HepG2 (cell line): ENCODE data around the gene CFHR3. TPM values are rescaled to one million over a fixed set of nuclear protein-coding genes. Genes with fewer than 3 reads are reported as not detected.

ENCODE experiments used
- ATAC-seq: fragments of 200-7000 bp; cut with Tn5 transposase; 3 replicates; pipeline ENCODE4 v1.9.1; 2020; ENCODE audit warnings: mild to moderate bottlenecking, moderate library complexity
- BruUV-seq: library from RNA; stranded (reverse); fragments of 400-500 nt; replicated peaks from 2 replicates; lab custom pipeline; 2021; lab: Mats Ljungman, UMichigan
- CTCF ChIA-PET: fragments of 300-600 bp; formaldehyde crosslinking; extraction: SDS; loops from one replicate; lab custom pipeline; 2021; ENCODE audit warnings: low total read pairs, inconsistent platforms, low intra/inter-chr PET ratio; lab: Yijun Ruan, JAX
- POLR2A ChIA-PET: fragments of 350-600 bp; sonication (Branson Sonifier 250); formaldehyde crosslinking; loops from one replicate; lab custom pipeline; 2020; ENCODE audit warnings: antibody characterized with exemption, inconsistent platforms; lab: Yijun Ruan, JAX
- DNase-seq: peaks from one replicate; pipeline ENCODE4 v3.0.0-alpha.2; 2015; ENCODE audit warnings: low spot score
- FAIRE-seq: peaks from 3 replicates; lab custom pipeline; 2011; peaks lifted over from hg19 to GRCh38; lab: Jason Lieb, UNC
- H2AFZ ChIP-seq: one replicate; pipeline ENCODE4 v1.6.1; 2011; ENCODE audit warnings: low read length, inconsistent platforms
- H3K27ac ChIP-seq: fragments of 300-600 bp; 3 replicates; pipeline ENCODE4 v1.8.0; 2011; ENCODE audit warnings: mixed run types, mild to moderate bottlenecking, mixed read lengths, low read length, inconsistent platforms; ENCODE audit not compliant: insufficient read depth; ENCODE audit errors: extremely low read length
- H3K27me3 ChIP-seq, 2 experiments: fragments of 200-600 bp in 1 of 2; 2 replicates in 1 of 2; 3 replicates in 1 of 2; pipeline versions ENCODE4 v1.6.0 to v1.8.0; 2011; ENCODE audit warnings: low read length in 2 of 2, mild to moderate bottlenecking in 2 of 2, moderate library complexity in 2 of 2, inconsistent platforms in 1 of 2; ENCODE audit not compliant: insufficient read depth in 2 of 2, control insufficient read depth in 1 of 2
- H3K36me3 ChIP-seq, 2 experiments: fragments of 200-600 bp in 1 of 2; replicated peaks in 1 of 2; 2 replicates in 1 of 2; 3 replicates in 1 of 2; pipeline versions ENCODE4 v1.5.1 to v1.8.0; 2011; ENCODE audit warnings: low read length in 2 of 2, inconsistent platforms in 1 of 2; ENCODE audit not compliant: insufficient read depth in 2 of 2, control insufficient read depth in 1 of 2
- H3K4me1 ChIP-seq: 2 replicates; pipeline ENCODE4 v1.5.1; 2012; ENCODE audit warnings: low read length, inconsistent platforms; ENCODE audit not compliant: insufficient read depth
- H3K4me2 ChIP-seq: 2 replicates; pipeline ENCODE4 v1.6.0; 2011; ENCODE audit warnings: low read depth, low read length, inconsistent platforms
- H3K4me3 ChIP-seq, 3 experiments: fragments of 200-600 bp in 1 of 3; sonication (generic), shearing (Covaris generic) in 1 of 3; replicated peaks in 1 of 3; 2 replicates each; pipeline ENCODE4 v1.5.1; 2011 to 2016; ENCODE audit warnings: low read length in 3 of 3, inconsistent platforms in 2 of 3, low read depth in 2 of 3, mild to moderate bottlenecking in 2 of 3, control low read depth in 1 of 3, mixed read lengths in 1 of 3; ENCODE audit not compliant: insufficient read depth in 1 of 3
- H3K79me2 ChIP-seq: one replicate; pipeline ENCODE4 v1.6.1; 2011; ENCODE audit warnings: low read length, inconsistent platforms; ENCODE audit not compliant: insufficient read depth
- H3K9ac ChIP-seq: 2 replicates; pipeline ENCODE4 v1.6.0; 2011; ENCODE audit warnings: mild to moderate bottlenecking, low read depth, low read length, inconsistent platforms; ENCODE audit not compliant: insufficient read depth
- H3K9me3 ChIP-seq: 2 replicates; pipeline ENCODE4 v1.5.1; 2012; ENCODE audit warnings: mild to moderate bottlenecking, low read length
- H4K20me1 ChIP-seq: 2 replicates; pipeline ENCODE4 v1.6.0; 2011; ENCODE audit warnings: inconsistent platforms, mild to moderate bottlenecking, low read length, moderate library complexity; ENCODE audit not compliant: insufficient read depth
- AGO2 ChIP-seq: fragments of 200-400 bp; formaldehyde crosslinking; optimal IDR thresholded peaks from 2 replicates; pipeline ENCODE3; 2017; ENCODE audit warnings: mild to moderate bottlenecking, low read depth, low read length, moderate library complexity
- CBX5 ChIP-seq: sonication (generic); formaldehyde crosslinking; IDR thresholded peaks from 2 replicates; pipeline ENCODE4 v1.4.0; 2020; ENCODE audit warnings: missing genetic modification reagents, borderline replicate concordance
- NCOA2 ChIP-seq: sonication (generic); formaldehyde crosslinking; IDR thresholded peaks from 2 replicates; pipeline ENCODE4 v1.8.0; 2022; ENCODE audit warnings: inconsistent platforms
- SATB2 ChIP-seq: sonication (generic); formaldehyde crosslinking; IDR thresholded peaks from 2 replicates; pipeline ENCODE4 v1.5.0; 2020; ENCODE audit warnings: missing genetic modification reagents
- SP4 ChIP-seq: sonication (generic); formaldehyde crosslinking; IDR thresholded peaks from 2 replicates; pipeline ENCODE4 v1.8.1; 2023; ENCODE audit warnings: mild to moderate bottlenecking, missing genetic modification reagents
- ZBTB43 ChIP-seq: sonication (generic); formaldehyde crosslinking; conservative IDR thresholded peaks from 2 replicates; pipeline ENCODE4 v1.4.0; 2020; ENCODE audit warnings: missing genetic modification reagents
- ZNF180 ChIP-seq: sonication (generic); formaldehyde crosslinking; IDR thresholded peaks from 2 replicates; pipeline ENCODE4 v1.4.0; 2020; ENCODE audit warnings: low read depth, missing genetic modification reagents, borderline replicate concordance
- ZNF431 ChIP-seq: sonication (generic); formaldehyde crosslinking; IDR thresholded peaks from 2 replicates; pipeline ENCODE4 v1.9.0; 2022; ENCODE audit warnings: missing genetic modification reagents, low read depth, mild to moderate bottlenecking, borderline replicate concordance
- ZNF7 ChIP-seq: IDR thresholded peaks from 2 replicates; pipeline ENCODE4 v1.6.1; 2016; ENCODE audit warnings: missing biosample characterization, missing genetic modification reagents
- ZNF746 ChIP-seq: sonication (generic); formaldehyde crosslinking; IDR thresholded peaks from 2 replicates; pipeline ENCODE4 v1.8.0; 2022; ENCODE audit warnings: mild to moderate bottlenecking, missing genetic modification reagents
- in situ Hi-C: cut with HindIII; loops from 2 replicates; pipeline ENCODE4 v1.10.0; 2017; ENCODE audit warnings: low pct_unique_long_range_greater_than_20kb; ENCODE audit not compliant: extremely low pct_ligation_motif_present
- intact Hi-C: fragments of 100-400 bp; cut with micrococcal nuclease; formaldehyde crosslinking; loops from one replicate; pipeline ENCODE4 v1.10.0; 2022; ENCODE audit not compliant: unreplicated experiment
- polyA plus RNA-seq, 8 experiments: library from polyadenylated mRNA; depleted of rRNA in 3 of 8; stranded (reverse) in 7 of 8; unstranded in 1 of 8; fragments of >200 nt; fragmentation: Illumina TruSeq in 4 of 8; extraction: Trizol in 4 of 8; gene quantifications; 2 replicates each; pipeline versions ENCODE4 v1.2.1 to v1.2.3, GENCODE V29; 2011 to 2016; ENCODE audit warnings: low read depth in 4 of 8, missing spikeins in 1 of 8, mixed read lengths in 1 of 8; ENCODE audit not compliant: insufficient read depth in 1 of 8
- total RNA-seq, 5 experiments: library from RNA; depleted of rRNA; stranded (reverse); fragments of >200 nt; fragmentation: Illumina TruSeq; extraction: Trizol; gene quantifications; 2 replicates each; pipeline ENCODE4 v1.2.3, GENCODE V29; 2016; ENCODE audit warnings: low read depth in 1 of 5

CFHR3 gene
- total and polyA plus RNA-seq, 2 of the 13 experiments (the other 11 are each of a cell fraction or from before 2014, with no cell fraction given): not detected

DNA sequence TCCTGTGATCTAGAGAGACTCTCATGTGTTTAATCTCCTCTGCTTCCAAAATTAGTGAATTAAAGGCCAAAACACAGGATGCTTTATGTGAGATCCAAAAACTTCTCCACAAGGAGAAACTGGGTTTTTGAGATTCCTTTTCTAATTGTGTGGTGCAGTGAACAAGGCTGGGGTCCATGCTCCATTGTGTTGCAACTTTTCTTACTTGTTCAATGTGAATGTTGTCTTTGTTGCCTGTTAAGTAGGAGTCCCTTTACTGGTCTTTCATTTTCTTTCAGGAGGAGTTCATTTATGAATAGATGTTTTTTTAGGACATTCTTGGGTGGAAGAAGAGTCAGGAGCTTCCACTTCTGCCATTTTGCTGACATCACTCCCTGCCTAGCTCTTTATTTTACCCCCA is 40.6 kb upstream of the CFHR3 start:
- Histone ChIP-seq H3K4me1 (no peaks in the 10 kb centered on the region), H3K27ac (no peak overlapping the region), H3K9ac (no peak overlapping the region), H3K9me3 (peaks cover 13% of the 10 kb centered on the region), H3K4me2 (no peak overlapping the region), H3K36me3 (no peaks in the 10 kb centered on the region), H3K4me3 (no peak overlapping the region), H3K27me3 (no peaks in the 10 kb centered on the region; a peak in 1 of 5 replicates), H3K79me2 (no peaks in the 10 kb centered on the region), H4K20me1 (no peaks in the 10 kb centered on the region), H2AFZ (no peak overlapping the region)
- in situ Hi-C loops: loop anchor here (25.0 kb wide), 2 partner anchors 328 to 628 kb away; partner anchors contain the start of gene F13B
- no TSS peak for BruUV-seq
- FAIRE-seq (no peak), ATAC-seq (no peak), DNase-seq (no peak)
- TF ChIP-seq ZNF180: no peak
- TF ChIP-seq SP4: no peak
- TF ChIP-seq ZNF7 (CRISPR knock-in tag): no peak
- TF ChIP-seq ZNF746 (CRISPR knock-in tag): no peak
- TF ChIP-seq AGO2: no peak
- TF ChIP-seq SATB2 (CRISPR knock-in tag): no peak
- TF ChIP-seq NCOA2 (CRISPR knock-in tag): no peak
- no peak for TF ChIP-seq CBX5 (CRISPR knock-in tag)
- no peak for TF ChIP-seq ZNF431
- TF ChIP-seq ZBTB43 (CRISPR knock-in tag): no peak
- CTCF ChIA-PET: no interaction called here
- intact Hi-C loops: no loop called here
- POLR2A ChIA-PET: no interaction called here
